ENCODE data around the gene ABL1.

DNA sequence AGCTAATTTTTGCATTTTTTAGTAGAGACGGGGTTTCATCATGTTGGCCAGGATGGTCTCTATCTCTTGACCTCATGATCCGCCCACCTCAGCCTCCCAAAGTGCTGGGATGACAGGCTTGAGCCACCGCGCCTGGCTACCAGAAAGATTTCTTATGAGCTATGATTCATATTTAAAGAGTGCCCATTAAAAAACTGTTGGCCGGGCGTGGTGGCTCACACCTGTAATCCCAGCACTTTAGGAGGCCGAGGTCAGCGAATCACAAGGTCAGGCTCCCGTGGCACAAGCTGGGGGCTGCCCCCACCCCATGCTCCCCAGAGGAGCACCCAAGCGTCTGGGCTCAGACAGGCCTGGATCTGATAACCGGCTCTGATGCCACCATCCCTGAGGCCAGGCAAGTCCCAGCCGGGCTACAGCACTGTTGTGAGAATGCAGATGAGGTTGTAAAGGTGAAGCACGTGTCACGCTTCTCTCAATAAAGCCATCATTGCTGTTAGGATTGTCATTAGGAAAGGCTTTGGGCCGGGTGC lies 47.7 kb downstream of the ABL1 start:
- TF ChIP-seq CTCF (IDR thresholded peaks at IDR 0.05) (no peak), POLR2AphosphoS5 (IDR thresholded peaks at IDR 0.05) (no peak), POLR2A (IDR thresholded peaks at IDR 0.05) (no peak)

Data from suprapubic skin (tissue), 4 donors.